GM12891 (cell line): ENCODE data around the gene DDX55.

ENCODE experiments used
- PAX5 ChIP-seq: IDR thresholded peaks from 2 replicates; pipeline ENCODE4 v1.6.1; 2011; ENCODE audit warnings: low read length, moderate library complexity, mild to moderate bottlenecking; ENCODE audit not compliant: insufficient read depth, severe bottlenecking
- POLR2A ChIP-seq: IDR thresholded peaks from 2 replicates; pipeline ENCODE4 v1.6.1; 2011; ENCODE audit warnings: low read depth, low read length, control low read depth
- POLR2AphosphoS5 ChIP-seq: IDR thresholded peaks from 2 replicates; pipeline ENCODE4 v1.6.1; 2011; ENCODE audit warnings: low read depth, low read length, control low read depth
- SPI1 ChIP-seq: IDR thresholded peaks from 2 replicates; pipeline ENCODE4 v1.6.1; 2011; ENCODE audit warnings: low read depth, low read length, control low read depth
- TAF1 ChIP-seq: IDR thresholded peaks from 2 replicates; pipeline ENCODE4 v1.6.1; 2011; ENCODE audit warnings: low read depth, low read length, control low read depth

- 0 out of 2 replicates have a peak, but pooled peaks have one; percentile 27 for TF ChIP-seq POLR2A
- no peak for TF ChIP-seq POLR2AphosphoS5
- no peak for TF ChIP-seq SPI1
- TF ChIP-seq TAF1 = no peak
- no peak for TF ChIP-seq PAX5
These were observed 3.4 kb upstream of the DDX55 start for GRCh38 chr12:123598522-123598921.
